PC-3 (cell line): Measurements from ENCODE around the gene MAML3.

Experiments used
- CTCF ChIP-seq: fragments of 300-600 bp; sonication (generic); conservative IDR thresholded peaks from 2 replicates; pipeline ENCODE4 v1.5.1; 2017; ENCODE audit warnings: antibody characterized with exemption, low read depth, mild to moderate bottlenecking, low read length
- EZH2 ChIP-seq: fragments of 300-600 bp; sonication (generic); IDR thresholded peaks from one replicate; pipeline ENCODE4 v1.6.1; 2017; ENCODE audit warnings: antibody characterized with exemption, mild to moderate bottlenecking, low read length; ENCODE audit not compliant: unreplicated experiment

GRCh38 chr4:140005699-140006098, 148.3 kb downstream of the MAML3 start:
- TF ChIP-seq CTCF (no peak), EZH2 (no peak)
